GM13977 (cell line): Measurements from ENCODE around the gene KNG1.

Experiments used
- DNase-seq: peaks from one replicate; pipeline ENCODE4 v3.0.0; 2012; ENCODE audit warnings: low spot score
- in situ Hi-C: fragments of 300-500 bp; cut with MboI; formaldehyde crosslinking; loops from one replicate; pipeline ENCODE4 v1.12.0; 2022; ENCODE audit warnings: low sequenced_read_pairs, low pct_unique_long_range_greater_than_20kb, mixed read lengths, inconsistent platforms; ENCODE audit not compliant: unreplicated experiment
- TF ChIP-seq, protein P1 (sequence below): IDR thresholded peaks from 2 replicates; pipeline ENCODE4 v1.5.1; 2012; ENCODE audit warnings: mild to moderate bottlenecking, control low read depth; ENCODE audit not compliant: insufficient read depth; ENCODE audit errors: extremely low read depth, missing control alignments

The KNG1 gene

DNA sequence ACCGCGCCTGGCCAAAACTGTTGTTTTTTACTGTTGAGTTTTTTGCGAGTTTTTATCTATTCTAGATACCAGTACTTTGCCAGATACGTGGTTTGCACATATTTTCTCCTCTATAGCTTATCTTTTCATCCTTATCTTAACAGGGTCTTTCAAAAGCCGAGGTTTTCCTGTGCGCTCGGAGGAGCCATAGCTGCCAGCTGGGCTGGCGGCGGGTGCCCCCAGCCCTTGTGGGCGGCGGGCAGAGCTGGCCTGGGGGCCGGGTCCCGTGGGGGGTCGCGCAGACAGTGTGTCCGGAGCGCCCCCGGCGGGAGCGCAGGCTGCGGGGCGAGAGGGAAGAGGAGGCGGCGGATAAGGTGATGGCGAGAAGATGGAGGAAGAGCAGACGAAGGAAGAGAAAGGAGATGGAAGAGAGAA lies 55.1 kb downstream of the KNG1 start:
- TF ChIP-seq, protein P1, sequence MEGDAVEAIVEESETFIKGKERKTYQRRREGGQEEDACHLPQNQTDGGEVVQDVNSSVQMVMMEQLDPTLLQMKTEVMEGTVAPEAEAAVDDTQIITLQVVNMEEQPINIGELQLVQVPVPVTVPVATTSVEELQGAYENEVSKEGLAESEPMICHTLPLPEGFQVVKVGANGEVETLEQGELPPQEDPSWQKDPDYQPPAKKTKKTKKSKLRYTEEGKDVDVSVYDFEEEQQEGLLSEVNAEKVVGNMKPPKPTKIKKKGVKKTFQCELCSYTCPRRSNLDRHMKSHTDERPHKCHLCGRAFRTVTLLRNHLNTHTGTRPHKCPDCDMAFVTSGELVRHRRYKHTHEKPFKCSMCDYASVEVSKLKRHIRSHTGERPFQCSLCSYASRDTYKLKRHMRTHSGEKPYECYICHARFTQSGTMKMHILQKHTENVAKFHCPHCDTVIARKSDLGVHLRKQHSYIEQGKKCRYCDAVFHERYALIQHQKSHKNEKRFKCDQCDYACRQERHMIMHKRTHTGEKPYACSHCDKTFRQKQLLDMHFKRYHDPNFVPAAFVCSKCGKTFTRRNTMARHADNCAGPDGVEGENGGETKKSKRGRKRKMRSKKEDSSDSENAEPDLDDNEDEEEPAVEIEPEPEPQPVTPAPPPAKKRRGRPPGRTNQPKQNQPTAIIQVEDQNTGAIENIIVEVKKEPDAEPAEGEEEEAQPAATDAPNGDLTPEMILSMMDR = peak; percentile 8
- DNase-seq = no peak
- in situ Hi-C loops = no loop called here

DNA sequence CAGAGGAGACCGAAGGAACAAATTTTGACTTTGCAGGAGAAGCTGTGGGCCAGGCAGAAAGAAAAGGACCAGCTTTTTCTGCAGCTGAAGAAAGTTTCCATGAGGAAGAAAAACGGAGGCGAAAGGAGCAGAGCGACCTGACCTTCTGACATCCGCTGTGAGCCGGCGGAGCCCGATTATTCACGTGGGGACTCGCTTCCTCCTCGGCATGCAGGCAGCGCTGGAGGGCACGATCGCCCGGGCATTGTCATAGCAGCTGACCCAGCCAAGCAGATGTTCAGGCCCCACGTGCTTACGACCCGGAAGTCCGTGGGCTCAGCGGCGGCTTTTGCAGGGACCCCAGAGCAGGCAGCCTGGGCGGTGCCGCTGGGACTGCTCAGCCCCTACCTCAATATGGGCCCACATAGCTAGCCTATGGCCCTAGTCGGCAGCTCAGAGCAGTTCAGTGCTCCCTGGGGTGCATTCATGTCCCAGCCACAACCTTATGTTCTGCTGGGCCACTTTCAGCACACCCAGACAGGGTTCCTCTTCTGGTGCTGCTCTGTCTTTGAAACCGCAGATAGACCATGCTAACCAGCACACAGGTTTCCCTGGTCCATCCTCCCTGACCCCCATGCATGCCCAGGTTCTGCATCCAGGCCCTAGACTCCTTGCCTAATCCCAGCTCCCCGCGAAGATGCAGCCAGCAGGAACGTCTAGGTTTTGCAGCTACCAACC lies 55.7 kb downstream of the KNG1 start:
- peak; percentile 82 for DNase-seq
- in situ Hi-C loops = no loop called here
- TF ChIP-seq, protein P1 = no peak

DNA sequence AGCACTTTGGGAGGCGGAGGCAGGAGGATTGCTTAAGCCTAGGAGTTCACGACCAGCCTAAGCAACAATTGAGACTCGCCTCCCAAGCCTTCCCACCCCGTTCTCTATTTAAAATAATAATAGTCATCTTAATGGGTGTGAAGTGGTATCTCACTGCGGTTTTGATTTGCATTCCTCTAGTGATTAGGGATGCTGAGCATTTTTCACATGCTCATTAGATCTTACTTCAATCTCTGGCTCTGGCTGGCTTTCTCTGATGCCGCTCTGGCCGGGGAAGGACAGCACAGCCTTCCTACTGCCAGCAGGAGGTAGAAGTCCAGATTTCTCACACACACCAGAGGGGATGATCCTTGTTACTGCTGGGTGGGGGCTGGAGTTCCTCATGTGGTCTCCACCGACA lies 58.8 kb downstream of the KNG1 start:
- in situ Hi-C loops = no loop called here
- TF ChIP-seq, protein P1 = no peak
- DNase-seq = no peak

DNA sequence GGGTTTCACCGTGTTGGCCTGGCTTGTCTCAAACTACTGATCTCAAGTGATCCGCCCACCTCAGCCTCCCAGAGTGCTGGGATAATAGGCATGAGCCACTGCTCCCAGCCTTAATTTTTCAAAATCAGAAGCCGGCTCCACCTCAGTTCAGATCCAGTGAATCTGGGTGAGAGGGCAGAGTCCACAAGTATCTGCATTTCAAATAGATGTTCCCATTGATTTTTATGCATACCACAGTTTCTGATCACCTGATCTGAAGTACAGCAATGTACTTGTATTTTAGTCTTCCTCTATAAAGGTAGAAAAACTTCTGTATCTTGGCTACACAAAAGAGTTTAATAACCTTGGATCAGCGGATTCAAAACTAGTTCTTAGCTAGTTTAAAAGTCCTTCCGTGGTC lies 62.0 kb downstream of the KNG1 start:
- TF ChIP-seq, protein P1 = no peak
- in situ Hi-C loops = no loop called here
- DNase-seq = no peak

DNA sequence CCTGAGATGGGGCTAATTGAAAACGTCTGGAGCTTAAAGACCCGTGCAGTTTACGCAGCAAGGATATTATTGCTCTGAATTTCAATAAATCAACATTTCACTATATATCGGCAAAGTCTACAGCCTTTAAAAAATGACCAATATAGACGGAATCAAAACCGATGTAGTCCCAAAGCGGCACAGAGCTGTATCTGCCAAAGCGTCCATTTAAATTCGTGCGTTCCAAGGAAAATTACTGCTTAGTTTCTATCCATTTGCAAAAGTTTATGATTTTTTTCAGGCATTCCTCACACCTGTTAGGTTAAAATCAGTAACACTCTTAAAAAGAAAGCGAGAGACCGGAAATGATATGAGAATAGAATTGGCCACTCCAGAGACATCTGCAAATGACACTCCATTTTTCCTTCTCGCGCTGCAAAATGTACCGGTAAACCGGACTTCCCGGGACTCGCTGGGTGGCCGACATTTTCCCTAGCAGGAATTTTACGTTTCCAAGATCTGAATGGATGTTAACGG lies 65.4 kb downstream of the KNG1 start:
- in situ Hi-C loops = no loop called here
- DNase-seq = peak; percentile 57
- TF ChIP-seq, protein P1 = no peak

DNA sequence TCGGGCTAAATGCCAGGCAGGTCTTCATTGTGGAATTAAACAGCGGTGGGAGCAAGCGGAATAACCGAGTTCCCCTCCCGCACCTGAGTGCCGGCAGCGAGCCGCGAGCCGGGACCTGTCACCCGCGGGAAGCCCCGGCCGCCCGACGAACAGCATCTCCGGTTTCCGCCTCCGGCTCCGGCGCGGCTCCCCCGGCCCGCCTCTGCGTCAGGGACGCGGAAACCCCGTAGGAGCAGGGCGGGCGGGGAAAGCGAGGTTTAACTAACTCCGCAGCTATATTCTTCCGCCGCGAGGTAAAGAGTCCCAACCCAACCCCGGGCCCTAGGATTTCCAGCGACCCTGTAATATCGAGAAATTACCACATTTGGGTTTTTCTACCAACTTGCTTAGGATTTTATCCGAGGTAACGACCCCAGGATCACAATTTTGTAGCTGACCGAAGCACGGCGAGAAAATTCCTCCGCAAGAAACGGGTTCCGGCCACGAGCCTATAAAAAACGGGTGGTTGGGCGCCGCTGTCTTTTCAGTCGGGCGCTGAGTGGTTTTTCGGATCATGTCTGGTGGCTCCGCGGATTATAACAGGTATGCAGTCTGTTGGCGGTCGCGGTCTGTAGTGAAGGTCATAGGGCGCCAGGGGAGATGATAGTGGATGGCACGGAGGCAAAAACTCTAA lies 66.0 kb downstream of the KNG1 start, which contains the start of gene EIF4A2:
Gene EIF4A2, plus strand, starts transcription at position 520 of the 673 bp plus-strand sequence. Its CDS starts 34 bp downstream, at position 554.
- peak; percentile 92 for DNase-seq
- in situ Hi-C loops = no loop called here
- TF ChIP-seq, protein P1 = no peak
